Breast epithelium (tissue), 3 donors: ENCODE results near the gene RIIAD1.

Source experiments
- POLR2A ChIP-seq: fragments of 450-650 bp; IDR thresholded peaks from one replicate; pipeline ENCODE4 v1.6.1; 2016; ENCODE audit warnings: antibody characterized with exemption, mild to moderate bottlenecking, moderate library complexity
- TF ChIP-seq, protein P1 (sequence below), 3 donors: fragments of 450-650 bp; IDR thresholded peaks; one replicate each; pipeline ENCODE4 v1.5.1; 2016 to 2017; ENCODE audit warnings: antibody characterized with exemption in 3 of 3, mild to moderate bottlenecking in 3 of 3, moderate library complexity in 3 of 3

GRCh38 chr1:151741516-151741915, 20.2 kb downstream of the RIIAD1 start:
- TF ChIP-seq, protein P1, sequence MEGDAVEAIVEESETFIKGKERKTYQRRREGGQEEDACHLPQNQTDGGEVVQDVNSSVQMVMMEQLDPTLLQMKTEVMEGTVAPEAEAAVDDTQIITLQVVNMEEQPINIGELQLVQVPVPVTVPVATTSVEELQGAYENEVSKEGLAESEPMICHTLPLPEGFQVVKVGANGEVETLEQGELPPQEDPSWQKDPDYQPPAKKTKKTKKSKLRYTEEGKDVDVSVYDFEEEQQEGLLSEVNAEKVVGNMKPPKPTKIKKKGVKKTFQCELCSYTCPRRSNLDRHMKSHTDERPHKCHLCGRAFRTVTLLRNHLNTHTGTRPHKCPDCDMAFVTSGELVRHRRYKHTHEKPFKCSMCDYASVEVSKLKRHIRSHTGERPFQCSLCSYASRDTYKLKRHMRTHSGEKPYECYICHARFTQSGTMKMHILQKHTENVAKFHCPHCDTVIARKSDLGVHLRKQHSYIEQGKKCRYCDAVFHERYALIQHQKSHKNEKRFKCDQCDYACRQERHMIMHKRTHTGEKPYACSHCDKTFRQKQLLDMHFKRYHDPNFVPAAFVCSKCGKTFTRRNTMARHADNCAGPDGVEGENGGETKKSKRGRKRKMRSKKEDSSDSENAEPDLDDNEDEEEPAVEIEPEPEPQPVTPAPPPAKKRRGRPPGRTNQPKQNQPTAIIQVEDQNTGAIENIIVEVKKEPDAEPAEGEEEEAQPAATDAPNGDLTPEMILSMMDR (IDR thresholded peaks at IDR 0.05): no peak
- no peak for TF ChIP-seq POLR2A
